Forelimb muscle (tissue), 1 donor: ENCODE data around the gene CNPY3. TPM values are rescaled to one million over a fixed set of nuclear protein-coding genes. Genes with fewer than 3 reads are reported as not detected.

Source experiments
- DNase-seq: peaks from one replicate; pipeline ENCODE4 v3.0.0-alpha.2; 2013; ENCODE audit warnings: low read depth
- polyA plus RNA-seq: library from polyadenylated mRNA; unstranded; fragments of 120-200 nt; gene quantifications from one replicate; pipeline ENCODE4 v1.2.1, GENCODE V29; 2013; ENCODE audit not compliant: insufficient read length

The CNPY3 gene
- polyA plus RNA-seq, 1 donor, result 23.6 TPM

- DNase-seq, result no peak
Measured at GRCh38 chr6:42960243-42961019, 31.2 kb downstream of the CNPY3 start, which contains the start of gene GNMT. Gene GNMT (plus strand): TSS chr6:42960754. CDS start chr6:42960768, 14 bp downstream.

DNA sequence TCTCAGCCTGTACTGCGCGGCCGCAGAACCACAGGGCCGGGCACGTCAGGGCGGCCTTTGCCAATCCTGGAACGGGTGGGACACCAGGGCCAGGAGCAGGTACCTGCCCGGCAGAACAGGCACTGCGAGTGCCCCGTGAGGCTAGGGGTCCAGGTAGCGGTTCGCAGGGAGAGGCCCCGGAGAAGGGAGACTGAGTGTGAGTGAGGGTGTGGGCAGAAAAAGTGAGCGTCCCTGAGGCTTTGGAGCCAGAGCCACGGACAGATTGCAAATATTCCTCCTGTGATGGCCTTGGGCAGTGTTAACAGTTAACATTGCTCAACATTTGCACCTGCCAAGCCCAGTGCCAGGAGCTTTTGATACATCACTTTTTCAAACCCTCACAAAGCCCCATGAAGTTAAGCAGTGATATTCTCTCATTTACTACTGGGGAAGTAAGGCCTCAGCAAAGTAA lies 31.8 kb downstream of the CNPY3 start:
- no peak for DNase-seq

- DNase-seq, result no peak
Measured at GRCh38 chr6:42962096-42962495, 32.8 kb downstream of the CNPY3 start.

- no peak for DNase-seq
Measured at GRCh38 chr6:42962502-42963178, 33.4 kb downstream of the CNPY3 start.

DNA sequence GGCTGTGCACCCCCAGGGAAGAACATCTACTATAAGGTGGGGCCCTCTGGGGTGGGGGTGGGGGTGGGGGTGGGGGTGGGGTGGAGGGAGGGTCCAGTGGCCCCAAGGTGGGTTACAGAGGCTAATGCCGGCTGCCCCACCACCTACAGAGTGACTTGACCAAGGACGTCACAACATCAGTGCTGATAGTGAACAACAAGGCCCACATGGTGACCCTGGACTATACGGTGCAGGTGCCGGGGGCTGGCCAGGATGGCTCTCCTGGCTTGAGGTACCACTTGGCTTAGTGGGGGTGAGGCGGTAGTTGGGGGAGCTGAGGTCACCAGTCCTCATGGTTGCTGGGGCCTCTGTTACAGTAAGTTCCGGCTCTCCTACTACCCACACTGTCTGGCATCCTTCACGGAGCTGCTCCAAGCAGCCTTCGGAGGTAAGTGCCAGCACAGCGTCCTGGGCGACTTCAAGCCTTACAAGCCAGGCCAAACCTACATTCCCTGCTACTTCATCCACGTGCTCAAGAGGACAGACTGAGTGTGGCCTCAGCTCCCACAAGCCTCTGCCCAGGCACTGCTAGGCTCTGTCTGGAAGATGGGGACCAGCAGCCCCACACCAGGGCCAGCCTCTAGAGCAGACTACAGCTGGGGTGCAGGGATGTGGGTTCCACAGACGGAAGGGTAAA lies 34.0 kb downstream of the CNPY3 start:
- DNase-seq, result no peak

- DNase-seq, result no peak
Measured at GRCh38 chr6:42963855-42964605, 34.8 kb downstream of the CNPY3 start.

DNA sequence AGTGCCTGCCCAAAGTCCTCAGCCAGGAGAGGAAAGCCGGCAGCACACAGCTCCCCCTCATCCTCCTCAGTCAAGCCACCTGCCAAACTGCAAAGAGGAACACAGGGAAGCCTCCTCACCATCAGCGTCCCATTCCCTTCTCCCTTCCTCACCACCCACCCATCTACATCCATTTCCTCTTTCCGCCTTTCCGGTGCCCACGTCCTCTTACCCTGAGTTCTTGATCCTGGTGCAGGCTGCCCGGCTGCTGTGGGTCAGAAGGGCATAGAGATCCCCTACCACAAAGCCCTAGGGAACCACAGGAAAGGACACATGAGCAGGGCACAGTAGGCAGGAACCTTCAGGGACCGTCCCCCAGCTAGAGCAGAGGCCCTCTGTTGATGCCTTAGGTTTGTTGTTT lies 37.3 kb downstream of the CNPY3 start:
- DNase-seq, result no peak

GRCh38 chr6:42967228-42967627 lies 37.9 kb downstream of the CNPY3 start:
- DNase-seq, result no peak

GRCh38 chr6:42968126-42968701 lies 38.9 kb downstream of the CNPY3 start:
- no peak for DNase-seq

DNA sequence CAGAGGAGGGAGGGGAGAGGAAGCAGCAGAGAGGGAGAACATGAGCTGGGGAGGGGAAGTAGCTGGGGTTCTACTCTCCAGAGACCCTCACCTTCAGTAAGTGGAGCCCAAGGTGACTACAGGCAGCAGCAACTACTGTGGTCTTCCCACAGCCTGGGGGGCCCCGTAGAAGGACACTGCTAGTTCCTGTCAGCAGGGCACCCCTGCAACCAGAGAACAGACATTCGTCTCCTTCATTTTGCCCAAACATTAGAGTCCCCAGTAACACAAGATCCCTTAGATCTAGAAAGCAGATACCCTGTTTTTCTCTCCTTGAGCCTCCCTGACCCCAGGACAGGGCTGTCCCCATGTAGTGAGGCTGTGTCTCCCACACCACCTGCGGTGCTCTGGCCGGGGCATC lies 39.5 kb downstream of the CNPY3 start:
- DNase-seq, result no peak

DNA sequence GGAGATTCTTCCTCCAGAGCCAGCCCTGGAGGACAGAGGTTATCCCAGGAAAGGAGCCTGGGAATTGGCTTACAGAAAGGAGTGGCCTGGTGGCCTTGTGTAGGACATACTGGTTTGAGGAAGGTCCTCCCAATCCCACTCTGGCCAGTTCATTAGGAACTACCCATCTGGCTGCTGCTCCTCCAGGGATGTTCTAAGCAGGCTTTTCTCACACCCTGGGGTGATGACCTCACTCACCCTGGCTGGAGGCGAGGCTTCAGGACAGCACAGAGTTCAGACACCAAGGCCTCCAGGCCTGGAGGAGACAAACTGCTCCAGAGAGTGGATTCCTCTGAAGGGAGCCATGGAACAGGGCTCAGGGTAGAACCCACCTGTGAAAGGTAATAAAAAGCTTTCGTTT lies 40.2 kb downstream of the CNPY3 start:
- DNase-seq, result no peak

DNA sequence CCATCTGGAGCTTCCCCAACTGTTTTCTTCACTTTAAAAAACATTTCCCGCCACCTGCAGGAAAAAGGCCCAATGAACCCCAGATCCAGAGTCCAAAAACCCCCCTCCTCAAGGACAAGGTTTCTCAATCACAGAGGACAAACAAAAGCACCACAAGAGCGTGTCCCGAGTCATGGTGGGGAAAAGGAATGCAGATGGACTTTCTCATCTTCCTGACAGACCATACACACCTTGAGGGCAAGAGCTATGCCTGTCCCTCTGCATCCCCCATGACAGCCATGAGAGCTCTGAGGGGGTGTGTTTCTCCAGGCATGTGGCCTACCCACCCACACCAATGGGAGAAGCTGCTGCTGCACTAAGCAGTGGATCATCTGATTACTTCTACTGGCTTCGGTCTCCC lies 40.7 kb downstream of the CNPY3 start:
- DNase-seq, result no peak

DNA sequence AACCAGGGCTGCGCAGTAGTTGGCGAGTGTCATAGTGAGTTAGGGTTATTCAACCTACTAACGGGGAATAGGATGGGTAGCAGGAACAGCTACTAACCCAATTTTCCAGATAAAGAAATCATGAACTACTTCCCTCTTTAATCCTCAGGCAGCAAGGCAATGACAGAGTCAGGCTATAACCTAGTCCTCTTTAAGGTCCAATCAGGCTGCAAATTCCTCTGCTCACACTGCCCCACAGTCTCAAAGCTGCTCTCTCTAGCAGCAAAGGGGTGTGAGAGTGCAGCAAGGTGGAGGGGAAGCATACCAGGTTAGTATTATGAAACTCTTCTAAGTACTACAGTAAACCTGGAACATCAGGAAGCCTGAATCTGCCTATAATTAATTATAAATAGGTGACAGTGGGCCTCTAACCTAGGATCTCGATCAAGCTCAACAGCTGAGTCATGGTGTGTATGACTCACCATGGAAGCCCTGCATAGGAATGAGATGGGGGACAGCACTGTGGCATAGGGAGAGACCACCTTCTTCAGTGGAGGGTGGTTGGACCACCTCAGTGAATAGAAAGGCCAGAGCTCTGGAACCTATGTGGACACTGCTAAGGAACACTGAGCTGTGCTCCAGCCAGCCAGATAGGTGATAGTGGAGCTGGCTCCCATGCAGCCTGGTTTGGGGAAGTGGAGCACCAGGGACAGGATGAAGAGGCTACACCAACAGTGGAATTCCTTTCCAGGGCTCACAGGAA lies 41.8 kb downstream of the CNPY3 start:
- no peak for DNase-seq

DNA sequence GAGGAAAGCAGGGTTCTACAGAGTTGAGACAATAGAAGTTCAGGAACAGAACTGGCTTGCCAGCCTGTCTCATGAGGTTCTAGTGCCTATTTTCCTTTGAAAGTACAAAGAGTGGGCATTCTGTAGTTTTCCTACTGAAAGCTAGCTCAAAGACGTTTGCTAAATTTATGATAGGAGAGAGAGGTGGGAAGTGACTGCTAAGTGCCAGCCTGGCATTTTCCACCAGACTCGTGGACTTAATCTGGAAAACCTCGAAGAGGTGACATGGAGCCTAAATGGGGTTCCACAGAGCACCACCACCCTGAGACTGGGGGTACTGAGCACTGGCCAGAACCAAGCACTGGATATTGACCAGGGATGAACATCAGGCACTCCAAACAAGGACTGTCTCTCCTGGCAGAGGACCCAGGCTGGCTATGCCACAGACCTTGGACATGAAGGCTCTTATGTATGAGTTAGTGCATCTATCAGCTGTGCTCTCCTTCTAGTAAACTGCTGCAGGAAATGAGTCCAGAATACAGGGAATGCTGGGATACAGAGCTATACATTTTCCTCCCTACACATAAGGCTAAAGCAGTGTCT lies 42.6 kb downstream of the CNPY3 start:
- DNase-seq, result no peak

DNA sequence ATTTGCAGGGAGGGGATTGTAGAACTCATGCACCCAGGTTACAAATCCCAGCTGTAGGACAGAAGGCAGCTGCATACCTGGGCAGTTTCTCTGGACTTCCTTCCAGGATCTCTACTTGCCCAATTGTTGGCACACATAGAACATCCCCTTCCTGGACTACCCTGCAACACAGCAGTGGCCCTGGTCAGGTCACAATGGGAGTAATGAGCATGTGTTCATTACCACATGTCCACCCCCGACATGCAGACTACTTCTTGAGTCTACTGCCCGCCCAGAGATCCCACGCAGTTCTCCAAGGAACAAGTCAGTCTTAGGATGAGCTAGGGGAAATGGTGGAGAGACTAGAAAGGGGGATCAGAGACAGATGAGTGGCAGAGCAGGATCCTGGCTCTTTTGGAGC lies 44.6 kb downstream of the CNPY3 start:
- DNase-seq, result no peak

GRCh38 chr6:42974919-42975505 lies 45.7 kb downstream of the CNPY3 start:
- no peak for DNase-seq

- DNase-seq, result no peak
Measured at GRCh38 chr6:42978487-42978838, 49.2 kb downstream of the CNPY3 start.

DNA sequence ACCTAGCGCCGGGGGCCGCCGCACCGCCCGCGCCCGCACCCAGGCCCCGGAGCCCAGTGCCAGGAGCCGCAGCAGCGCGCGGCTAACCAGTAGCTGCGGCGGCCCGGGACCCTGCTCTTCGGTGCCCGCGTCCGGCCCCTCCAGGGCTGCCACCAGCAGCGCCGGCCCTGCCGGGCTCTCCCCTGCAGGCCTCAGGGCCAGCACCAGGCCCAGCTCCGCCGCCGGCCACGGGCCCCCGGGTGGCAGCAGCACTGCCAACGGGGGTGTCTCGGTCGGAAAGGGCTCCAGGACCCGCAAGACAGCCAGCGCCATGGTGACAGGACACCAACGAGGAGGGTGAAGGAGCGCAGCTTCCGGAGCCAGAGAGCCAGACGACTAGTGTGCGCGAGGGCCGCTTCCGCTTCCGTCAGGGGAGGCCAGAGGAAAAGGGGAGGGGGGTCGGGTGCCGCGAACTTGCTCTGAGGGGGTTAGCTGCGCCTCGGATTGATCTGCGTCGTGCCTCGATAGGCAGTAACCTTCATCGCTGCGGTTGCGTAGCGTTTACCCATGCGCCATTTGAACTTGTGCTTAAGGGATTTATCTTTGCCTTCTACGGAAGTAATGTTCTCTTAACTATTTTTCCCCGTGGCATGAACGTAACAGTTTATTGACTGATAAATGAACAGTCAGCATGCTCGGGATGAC lies 49.7 kb downstream of the CNPY3 start, which contains the start of gene PEX6:
Gene PEX6 (minus strand): TSS at position 343 of the 684 bp plus-strand sequence. CDS start 31 bp downstream, at position 312.
- peak; percentile 49 for DNase-seq

DNA sequence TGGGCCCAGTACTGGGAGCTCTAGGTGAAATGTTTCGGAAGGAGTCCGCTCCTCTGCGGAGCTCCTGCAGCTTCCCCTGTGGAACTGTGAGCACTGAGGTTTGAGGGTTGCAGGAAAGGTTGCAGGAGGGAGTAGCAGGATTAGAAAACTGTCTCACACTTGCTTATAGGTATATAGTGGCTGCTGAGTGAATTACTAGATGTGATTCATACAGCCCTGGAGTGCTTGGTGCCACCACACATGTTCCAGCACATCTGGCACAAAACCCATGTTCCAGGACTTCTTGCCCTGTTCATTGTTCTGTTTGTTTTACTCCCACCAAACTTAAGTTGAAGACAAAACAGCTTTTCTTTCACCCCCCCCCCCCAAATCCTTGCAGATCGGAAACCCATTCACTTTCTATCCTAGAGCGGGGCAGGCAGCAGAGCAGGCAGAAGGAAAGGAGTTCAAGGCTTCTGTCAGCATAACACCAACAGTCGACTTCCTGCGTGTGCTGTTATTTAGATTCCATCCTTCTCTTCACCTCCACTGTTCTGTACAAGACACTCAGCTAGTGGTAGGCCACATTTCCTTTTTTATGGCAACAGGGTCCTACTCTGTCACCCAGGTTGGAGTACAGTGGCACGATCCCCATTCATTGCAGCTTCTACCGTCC lies 50.4 kb downstream of the CNPY3 start:
- no peak for DNase-seq
